ENCODE results near the gene SGIP1.
A peak's percentile ranks its signal among the peaks of the same experiment; 100 is the strongest.

Gene SGIP1

DNA sequence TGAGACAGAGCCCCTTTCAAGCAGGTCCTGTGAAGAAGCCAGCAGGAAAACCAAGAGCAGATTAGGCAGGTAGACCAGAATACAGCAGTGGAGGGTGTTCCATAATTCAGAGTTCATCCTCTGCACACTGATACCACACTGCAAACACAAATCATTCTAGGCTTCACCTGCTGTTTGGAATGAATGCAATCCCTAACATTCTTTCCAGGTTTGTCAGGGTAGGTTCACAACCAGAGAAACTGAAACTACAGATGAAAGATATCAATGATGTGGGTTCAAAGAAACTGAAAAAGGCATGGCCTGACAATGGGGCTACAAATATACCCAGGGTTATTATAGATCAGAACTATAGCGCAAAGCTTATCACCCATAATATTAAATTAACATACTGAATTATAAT, 8.9 kb upstream of the SGIP1 start:
- no peak for DNase-seq

DNA sequence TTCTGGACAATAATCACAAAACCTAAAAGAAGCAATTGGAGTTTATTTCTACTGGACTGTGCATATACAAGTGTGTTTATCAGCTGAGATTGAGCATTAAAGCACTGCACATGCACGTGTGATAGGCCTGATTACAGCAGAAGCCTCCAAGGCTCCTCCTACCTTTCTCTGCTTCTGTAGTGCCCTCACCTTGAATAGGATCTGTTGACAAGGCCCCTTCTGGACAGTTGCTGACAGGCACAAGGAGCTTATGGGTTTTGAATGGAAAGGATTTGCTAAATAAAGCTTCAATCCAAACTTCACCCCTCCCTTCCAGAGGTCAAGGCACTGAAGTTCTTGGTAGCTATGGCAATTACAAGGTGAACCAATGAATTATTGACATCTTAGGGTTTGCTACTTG, 7.9 kb upstream of the SGIP1 start:
- DNase-seq = no peak

DNA sequence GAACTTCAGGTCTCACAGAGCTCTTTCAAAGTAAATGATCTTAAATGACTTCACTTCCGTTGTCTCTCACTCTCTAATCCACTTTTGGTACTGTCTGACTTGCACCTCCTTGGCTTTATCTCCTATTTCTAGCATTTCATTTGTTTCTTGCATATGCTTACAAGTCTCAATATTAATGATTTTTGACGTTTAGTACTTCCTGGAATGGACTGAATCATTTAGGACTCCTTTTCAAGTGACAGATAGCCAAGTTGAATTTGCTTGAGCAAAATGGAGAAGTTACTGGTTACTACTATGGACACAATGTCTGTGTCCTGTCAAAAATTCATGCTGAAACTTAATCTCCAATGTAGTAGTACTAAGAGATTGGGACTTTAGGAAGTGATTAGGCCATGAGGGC, 7.0 kb upstream of the SGIP1 start:
- DNase-seq = no peak

DNA sequence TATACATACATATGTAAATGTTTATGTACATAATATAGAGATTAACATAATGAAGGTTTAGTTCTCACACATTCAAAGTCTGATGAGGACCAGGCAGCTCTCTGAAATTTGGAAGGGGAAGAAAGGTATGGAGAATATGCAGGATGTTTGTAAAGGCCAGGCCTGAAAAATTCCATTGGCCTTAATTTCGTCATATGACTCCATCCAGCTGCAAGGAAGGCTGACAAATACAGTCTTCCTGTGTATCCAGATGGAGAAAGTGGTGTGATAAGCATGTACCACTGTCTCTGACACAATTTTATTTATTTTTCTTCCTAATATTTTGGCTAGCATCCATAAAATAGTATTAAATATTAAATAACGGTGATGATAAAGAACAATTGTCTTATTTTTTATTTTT, 6.3 kb upstream of the SGIP1 start:
- no peak for DNase-seq

DNA sequence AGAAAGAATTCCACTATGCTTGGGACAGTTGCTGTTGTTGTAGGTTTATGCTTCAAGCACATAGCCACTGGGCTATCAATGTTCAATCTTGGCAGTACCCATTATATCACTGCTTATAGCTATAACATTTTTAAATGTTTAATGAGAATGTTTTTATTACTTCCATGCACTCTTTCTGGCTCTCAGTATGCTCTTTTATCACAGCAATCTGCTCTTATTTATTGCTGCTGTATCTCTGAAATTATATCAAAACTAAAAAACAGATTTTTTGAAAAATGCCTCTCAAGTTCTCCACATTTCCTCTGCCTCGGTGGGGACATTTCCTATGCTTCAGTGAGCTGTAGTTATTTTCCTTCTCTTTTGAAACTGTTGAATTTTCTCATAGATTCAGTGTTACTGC, 5.4 kb upstream of the SGIP1 start:
- DNase-seq = no peak

DNA sequence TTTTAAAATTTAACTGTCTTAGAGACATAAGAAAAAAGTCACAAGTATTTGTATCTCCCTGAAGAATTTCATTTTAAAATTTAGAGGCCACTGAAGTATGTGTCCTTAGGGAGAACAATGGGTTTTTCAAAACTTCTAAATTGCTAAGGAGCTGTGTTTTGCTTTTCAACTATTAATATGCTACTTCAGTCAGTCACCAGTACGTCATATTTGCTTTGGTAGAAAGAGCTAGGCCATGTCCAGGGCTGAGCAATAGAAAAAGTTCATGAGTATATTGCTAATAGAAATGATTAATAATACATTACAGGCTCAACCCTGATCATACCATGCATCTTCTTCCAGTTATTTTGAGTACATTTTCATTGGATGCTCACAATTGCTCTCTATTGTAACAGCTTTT, 1.7 kb upstream of the SGIP1 start:
- no peak for DNase-seq

DNA sequence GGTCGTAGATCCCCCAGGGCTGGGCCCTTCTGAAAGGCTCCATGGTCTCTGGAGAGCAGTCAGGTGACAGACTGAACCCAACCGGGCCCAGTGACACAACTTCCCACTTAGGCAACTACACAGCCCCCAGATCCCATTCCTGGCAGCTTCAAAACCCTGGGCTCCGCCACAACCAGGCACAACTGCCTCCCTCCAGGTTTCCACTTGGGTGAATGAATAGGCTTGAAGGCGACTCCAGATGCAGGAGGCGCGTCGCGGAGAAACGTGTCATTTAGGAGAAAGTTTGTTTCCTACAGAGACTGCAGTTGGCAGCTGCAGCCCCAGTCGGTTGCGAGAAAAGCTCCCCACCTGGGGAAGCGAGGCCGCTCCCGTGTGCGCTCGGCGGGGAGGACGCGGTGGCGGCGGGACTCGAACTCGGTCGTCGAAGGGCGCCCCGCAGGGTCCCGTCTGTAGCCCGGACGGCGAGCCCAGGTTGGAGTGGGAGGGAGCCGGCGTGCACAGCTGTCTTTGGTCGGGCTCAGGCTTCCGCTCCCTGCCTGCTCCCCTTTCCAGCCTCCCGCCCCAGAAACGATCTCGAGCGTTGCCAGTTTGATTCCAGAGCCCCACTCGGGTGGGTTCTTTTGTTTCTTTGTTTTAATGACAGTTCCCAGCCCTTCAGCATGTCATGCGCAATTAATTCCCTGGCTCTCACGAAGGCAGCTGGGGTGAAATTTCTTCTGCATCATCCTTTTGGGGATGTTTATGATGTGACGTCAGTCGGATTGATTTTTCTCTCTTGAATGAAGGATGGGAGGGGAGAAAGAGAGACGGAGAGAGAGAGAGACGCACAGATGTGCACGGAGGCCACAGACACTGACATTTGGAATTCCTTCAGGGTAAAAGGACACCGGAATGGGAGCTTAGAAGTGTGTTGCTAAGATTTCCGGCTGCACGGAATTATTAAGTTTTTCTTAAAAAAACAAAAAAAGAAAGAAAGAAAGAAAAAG, 862 bp upstream of the SGIP1 start:
- DNase-seq = no peak

DNA sequence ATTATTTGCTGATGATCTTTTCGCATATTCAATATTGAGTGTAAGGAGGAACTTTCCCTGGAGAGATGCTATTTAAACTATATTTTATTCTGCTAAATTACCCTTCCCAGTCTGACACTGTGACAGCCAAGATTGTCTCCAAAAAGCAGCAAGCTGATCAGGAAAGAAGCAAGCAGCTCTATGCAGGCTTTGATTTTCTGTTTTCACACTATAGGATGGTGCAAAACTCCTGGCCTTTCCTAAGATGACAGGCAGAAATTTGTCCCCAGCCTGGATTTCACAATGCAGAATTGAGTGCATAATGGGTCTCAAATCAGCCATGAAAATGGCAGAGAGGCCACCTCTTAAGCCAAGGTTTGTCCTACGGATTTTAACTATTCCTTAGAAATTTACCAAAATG, 1.1 kb downstream of the SGIP1 start:
- no peak for DNase-seq

DNA sequence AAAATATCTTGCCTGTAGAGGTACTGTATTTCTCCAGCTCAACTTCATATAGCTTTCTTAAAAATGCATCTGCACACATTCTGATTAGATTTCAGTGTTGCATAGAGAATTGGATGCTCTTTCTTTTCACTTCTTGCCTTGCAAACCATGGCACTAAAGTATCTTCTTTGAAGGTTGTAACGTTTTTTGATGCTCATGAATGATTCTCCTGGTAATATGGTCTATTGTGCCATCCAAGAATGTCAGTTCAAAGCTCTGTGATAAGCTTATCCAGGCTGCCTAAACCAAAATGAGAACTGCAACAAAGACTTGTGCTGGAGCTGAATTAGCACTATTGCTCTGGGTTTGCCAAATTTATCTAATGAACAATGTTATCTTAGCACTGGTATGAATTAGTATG, 1.9 kb downstream of the SGIP1 start:
- no peak for DNase-seq

DNA sequence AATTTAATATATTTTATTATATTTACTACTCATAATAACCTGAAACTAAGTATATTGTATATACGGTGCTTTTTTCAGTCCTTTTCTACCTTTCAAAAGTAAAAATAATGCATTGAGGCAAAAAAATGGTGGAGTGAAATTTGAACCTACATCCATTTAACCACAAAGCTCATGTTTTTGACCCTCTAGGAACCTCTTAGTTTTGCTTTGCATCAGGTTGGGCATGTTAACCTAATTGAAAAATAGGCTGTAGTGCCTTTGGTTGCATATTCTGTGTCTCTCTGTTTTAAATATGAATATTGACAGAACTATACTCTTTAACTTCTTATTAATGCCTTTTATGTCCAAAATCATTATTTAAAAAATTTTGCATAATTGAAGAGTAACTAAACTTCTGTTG, 3.8 kb downstream of the SGIP1 start:
- no peak for DNase-seq

DNA sequence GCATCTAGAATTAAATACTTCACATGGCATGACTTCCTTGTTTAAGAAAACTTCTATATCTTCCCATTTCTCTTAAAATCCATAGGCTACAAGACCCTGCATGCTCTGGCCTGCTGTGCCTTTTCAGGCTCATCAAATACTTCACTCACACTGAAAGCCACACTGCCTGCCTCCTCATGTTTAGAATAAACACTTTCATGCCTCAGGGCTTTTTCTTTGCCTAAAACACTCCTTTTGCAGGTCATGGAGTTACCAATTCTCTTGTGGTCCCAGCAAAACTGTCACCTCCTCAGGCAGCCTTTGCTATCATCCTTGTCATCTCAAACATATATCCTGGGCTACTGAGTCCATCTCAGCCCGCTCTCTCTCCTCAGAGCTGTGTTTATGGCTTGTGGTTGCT, 5.5 kb downstream of the SGIP1 start:
- DNase-seq = no peak

DNA sequence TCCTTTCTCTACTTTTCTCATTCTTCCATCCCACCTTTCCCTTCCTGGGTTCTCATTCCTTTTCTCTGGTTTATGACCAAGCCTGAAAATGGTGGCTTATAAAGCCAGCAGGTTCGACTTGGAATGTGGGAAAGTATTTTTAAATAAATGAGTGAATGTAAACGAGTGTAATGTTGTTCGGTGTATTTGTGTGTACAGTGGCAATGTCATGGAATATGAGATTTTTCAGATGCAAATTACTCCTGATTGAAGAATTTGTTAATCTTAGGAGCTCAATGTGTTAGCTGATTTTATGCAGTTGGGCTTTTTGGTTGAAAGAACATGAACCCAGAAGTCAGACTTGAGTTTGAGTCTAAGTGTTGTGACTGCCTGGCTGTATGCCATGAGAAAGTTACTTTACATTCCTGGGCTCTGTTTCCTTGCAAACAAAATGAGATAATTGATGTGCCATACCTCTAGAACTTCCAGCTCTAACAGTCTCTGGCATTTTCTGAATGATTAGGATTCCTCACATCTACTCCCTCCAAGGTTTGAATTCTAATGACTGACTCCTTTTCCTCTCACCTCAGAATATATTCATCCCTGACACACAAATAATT, 6.6 kb downstream of the SGIP1 start:
- no peak for DNase-seq

DNA sequence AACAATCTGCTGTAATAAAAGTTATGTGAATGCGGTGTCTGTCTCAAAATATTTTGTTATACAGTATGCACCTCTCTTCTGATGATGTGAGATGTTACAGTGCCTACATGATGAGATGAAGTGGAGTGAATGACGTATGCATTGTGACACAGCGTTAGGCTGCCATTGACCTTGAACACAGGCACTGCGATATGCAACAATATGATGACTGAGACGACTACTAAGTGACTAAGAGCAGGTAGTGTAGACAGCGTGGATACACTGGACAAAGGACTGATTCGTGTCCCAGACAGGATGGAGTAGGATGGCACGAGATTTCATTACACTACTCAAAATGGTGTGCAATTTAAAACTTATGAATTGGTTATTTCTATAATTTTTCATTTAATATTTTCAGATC, 8.4 kb downstream of the SGIP1 start:
- DNase-seq = no peak

DNA sequence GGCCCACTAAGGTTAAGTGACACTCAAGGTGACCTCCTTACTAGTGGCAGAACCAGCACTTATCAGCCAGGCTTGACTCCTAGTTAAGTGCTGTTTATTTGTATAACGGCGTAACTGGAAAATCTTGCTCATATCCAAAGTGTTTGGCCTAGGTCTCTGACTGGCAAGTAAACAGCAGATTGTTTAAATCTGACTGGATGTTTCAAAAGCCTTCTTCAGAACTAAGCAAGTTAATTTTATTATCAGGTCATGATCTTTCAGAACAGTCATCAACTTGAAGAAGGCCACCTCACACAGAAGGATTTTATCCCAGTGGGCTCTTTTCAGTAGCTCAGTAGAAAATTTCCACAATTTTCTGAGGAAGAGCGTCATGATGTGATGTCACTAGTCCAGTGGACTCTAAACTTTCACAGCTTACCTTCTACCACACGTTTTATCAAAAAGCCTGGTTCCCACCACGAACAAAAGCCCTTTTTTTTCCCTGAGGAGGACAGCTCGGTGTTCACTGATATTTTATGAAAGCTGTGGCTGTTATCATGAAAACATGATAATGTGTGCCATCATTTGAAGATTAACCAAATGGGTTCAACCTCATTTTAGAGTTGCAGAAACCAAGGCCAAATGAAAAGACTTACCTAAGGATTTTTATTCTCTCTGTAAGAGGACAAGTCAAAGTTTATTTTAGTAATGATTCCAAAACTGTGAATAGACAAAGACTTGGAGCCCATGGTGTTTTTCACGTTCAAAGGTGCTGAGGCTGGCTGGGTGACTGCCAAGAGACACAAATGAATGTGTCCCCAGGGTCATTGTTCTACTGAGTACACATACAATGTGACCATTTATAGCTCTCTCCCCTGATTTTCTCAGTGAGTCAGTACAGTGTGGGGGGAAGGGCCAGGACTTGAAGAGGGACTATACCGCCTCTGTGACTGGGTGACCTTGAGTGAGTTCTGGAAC, 9.1 kb downstream of the SGIP1 start:
- DNase-seq = peak; percentile 94

DNA sequence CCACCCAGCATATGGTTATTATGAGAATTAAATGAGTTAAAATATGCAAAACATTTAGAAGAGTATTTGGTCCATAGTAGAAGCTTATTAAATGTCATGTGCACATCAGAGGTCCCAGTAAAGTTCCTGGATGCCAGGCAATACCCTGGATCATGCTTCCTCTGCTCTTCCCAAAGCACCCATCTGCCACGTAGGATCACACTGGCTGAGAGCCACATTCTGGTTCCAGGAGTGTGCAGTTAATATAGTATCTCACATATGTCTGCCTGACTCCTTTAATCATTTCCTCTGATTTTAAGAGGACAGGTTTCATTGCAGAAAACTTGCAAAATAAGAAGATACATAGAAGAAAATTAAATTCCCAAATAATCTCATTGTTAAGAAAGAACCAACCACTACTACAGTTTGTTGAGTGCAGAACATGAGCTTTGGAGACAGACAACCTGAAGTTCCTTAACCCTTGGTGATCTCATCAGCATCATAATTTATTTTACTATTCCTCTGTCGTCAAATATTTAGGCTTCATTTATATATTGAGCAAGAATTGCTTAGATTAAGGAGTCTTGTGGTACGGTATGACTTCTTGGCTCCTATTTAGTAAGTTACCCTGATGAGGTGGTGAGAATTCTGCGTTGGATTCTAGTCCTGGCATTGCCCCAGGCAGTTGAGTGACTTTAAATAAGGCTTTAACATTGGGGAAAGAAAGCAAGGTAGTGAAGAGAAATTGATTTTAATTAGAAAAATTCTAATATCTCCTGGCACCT, 12.3 kb downstream of the SGIP1 start:
- no peak for DNase-seq

DNA sequence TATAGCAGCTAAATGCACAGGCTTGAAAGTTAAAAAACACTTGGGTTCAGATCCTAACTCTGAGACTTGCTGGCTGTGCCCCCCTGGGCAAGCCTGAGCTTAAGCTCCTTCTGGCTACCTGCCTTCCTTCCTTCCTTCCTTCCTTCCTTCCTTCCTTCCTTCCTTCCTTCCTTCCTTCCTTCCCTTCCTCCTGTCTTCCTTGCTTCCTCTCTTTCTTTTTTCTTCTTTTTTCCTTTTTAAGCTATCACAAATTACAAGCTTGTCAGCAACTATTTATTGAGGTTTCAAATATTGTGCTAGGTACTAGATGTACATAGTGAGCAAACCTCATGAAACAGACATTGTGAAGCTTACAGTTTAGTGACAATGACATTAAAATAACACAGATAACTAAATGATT, 15.1 kb downstream of the SGIP1 start:
- DNase-seq = no peak

DNA sequence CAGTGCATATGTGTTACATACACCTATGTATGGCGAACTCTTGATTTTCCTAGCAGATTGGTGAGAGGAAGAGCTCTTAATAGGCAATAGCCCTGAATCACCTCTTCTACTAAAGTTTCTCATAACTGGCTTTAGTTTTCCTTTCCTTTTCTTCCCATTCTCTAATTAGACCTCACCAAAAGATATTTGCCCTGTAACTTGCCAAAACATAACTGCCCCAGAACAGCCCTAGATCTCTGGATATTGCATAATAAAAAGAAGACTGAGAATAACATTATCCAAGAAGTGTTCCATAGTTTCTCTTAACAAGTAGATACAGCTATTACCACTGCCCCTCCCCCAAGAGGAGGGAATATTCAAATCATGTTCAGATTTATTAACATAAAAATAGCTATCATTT, 16.3 kb downstream of the SGIP1 start:
- DNase-seq = no peak

DNA sequence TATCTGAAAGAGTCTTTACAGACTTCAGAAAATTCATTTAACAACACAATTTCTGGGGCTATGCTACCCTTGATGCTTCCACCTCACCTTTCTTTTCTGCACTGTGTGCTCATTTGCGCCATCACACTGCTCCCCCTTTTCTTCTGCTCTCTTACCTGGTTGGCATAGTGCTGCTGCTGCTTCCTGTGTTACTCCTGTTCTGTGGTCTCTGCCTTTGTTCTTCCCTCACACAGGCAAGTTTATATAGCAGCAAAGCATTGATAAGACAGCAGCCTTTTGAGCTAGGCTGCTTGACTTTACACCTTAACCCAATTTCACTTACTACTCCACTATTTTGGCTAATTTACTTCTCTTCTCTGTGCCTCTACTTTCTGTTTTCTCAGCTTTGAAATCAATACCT, 18.3 kb downstream of the SGIP1 start:
- no peak for DNase-seq

DNA sequence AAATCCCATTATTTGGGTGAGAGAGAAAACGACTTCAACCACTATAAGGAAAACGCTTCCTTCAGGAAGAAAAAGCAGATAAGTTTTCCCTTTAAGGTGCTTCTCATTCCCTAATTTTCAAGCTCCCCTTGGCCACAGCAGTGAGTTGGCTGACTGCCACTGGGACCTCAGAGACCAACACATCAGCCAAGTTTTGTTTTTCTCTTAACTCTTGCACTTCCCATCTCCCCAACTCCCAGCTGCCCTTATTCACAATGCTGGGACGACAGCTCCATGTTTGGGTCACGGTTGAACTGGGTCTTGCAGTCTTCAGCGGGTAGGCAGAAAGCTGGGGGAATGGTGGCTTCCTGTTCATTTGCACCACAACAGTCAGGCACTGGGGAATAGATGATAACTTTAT, 18.9 kb downstream of the SGIP1 start:
- no peak for DNase-seq

DNA sequence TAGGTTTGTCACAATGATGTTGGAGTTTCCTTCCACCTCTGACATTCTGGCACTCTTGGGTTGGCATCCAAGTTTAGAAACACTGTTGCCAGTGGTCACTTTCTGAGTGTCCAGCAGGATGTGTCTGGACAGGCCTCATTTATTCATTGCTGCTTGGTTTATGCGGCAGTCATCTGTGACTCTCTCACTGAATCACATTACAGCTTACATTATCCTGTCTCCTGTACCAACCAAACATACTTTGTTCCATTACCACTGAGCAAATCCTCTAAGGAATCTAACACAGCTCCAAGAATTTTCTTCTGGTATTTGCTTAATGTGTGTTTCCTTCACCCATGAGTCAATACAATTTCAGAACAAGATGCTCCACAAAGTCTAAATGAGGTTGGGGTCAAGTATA, 19.9 kb downstream of the SGIP1 start:
- DNase-seq = no peak

DNA sequence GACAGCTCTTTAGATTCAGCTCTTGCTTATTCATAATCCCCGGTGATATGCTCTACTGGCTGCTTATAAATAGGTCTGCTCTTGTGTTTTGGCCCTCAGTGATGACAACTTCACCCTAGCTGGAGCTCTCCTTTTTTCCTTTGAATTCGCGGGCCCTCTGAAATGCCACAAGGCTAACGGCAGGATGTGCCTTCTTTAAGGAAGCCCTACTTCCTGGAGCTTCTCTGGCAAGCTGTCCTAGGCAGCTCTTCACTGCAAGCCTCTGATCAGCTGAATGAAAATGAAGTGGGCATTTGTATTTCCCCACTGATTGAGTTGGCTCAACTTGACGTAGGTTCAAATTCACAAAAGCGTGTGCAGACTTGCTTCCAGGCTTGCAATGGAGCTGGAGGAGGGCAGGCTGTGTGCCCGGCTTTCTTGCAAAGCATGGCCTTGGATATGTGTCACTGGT, 22.2 kb downstream of the SGIP1 start:
- no peak for DNase-seq

DNA sequence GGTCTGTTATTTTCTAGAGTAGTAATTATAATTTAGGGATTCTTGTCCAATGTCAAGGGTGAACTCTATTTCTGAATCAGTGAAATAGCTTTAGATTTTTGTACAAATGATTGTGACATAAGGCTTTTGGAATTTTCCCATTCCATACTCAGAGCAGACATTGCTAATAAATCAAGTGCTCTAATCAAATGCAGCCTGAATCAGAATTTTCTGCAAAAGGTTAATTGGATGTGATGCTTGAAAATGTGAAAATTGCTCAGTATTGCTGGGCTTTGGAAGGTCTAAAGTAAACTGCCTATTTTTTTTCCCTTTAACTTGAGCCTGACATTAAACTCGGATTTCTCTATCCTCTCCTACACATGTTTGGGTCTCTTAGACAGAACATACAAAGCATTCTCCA, 23.2 kb downstream of the SGIP1 start:
- DNase-seq = no peak

DNA sequence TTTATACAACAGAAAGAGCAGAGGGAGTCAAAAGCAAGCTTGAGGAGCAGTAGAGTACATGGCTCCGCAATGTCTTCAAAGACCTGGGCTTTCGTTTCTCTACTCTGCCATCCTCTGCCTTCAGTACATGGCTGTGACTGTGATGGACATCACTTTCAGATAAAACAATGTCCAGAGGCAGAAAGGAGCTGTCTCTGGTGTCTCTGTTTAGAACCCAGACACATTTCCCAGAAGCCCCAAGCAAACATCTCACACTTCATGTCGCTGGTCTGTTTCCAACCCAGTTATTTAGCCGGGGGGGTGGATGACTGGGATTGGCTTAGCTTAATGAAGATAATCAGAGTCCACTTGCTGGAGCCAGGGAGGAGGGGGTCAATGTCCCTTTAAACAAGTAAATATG, 25.6 kb downstream of the SGIP1 start:
- no peak for DNase-seq

All from NCI-H774 (cell line).